MCF 10A (cell line): Measurements from ENCODE around the gene NECTIN2. TPM values are rescaled to one million over a fixed set of nuclear protein-coding genes. Genes with fewer than 3 reads are reported as not detected.
A peak's percentile ranks its signal among the peaks of the same experiment; 100 is the strongest.

ENCODE experiments used
- BruUV-seq: library from RNA; stranded (reverse); fragments of 400-500 nt; replicated peaks from 2 replicates; lab custom pipeline; 2021; lab: Mats Ljungman, UMichigan
- CTCF ChIA-PET: fragments of 300-600 bp; sonication (Branson Sonifier 250); formaldehyde crosslinking; extraction: SDS; loops from one replicate; lab custom pipeline; 2021; ENCODE audit warnings: antibody characterized with exemption, inconsistent platforms; lab: Yijun Ruan, JAX
- POLR2A ChIA-PET: fragments of 300-600, 350-650 bp; sonication (Branson Sonifier 250); formaldehyde crosslinking; extraction: SDS; loops from one replicate; lab custom pipeline; 2020; ENCODE audit warnings: antibody characterized with exemption, inconsistent platforms; lab: Yijun Ruan, JAX
- DNase-seq: peaks from one replicate; pipeline ENCODE4 v3.0.0-alpha.2; 2018; ENCODE audit not compliant: unreplicated experiment
- H3K27ac Mint-ChIP-seq: one replicate; pipeline ENCODE4 v1.8.0; 2022; ENCODE audit warnings: mild to moderate bottlenecking, low read depth, mixed read lengths; ENCODE audit not compliant: unreplicated experiment
- H3K27me3 Mint-ChIP-seq: one replicate; pipeline ENCODE4 v1.8.0; 2022; ENCODE audit warnings: mixed read lengths; ENCODE audit not compliant: insufficient read depth, unreplicated experiment
- H3K36me3 Mint-ChIP-seq: one replicate; pipeline ENCODE4 v1.8.0; 2022; ENCODE audit warnings: mild to moderate bottlenecking, moderate library complexity, mixed read lengths; ENCODE audit not compliant: insufficient read depth, unreplicated experiment
- H3K4me1 Mint-ChIP-seq: one replicate; pipeline ENCODE4 v1.8.0; 2022; ENCODE audit warnings: mixed read lengths; ENCODE audit not compliant: insufficient read depth, unreplicated experiment
- H3K4me3 Mint-ChIP-seq: one replicate; pipeline ENCODE4 v1.8.0; 2022; ENCODE audit warnings: mild to moderate bottlenecking, moderate library complexity, mixed read lengths; ENCODE audit not compliant: unreplicated experiment
- H3K9me3 Mint-ChIP-seq: one replicate; pipeline ENCODE4 v1.8.0; 2022; ENCODE audit warnings: mixed read lengths; ENCODE audit not compliant: unreplicated experiment
- CTCF ChIP-seq: fragments of 200-600 bp; IDR thresholded peaks from one replicate; pipeline ENCODE4 v1.8.0; 2022; ENCODE audit warnings: antibody characterized with exemption, mild to moderate bottlenecking; ENCODE audit not compliant: unreplicated experiment
- intact Hi-C: fragments of 100-400 bp; cut with micrococcal nuclease; formaldehyde crosslinking; loops from 2 replicates; pipeline ENCODE4 v1.14.1; 2022
- total RNA-seq: library from RNA; stranded (reverse); gene quantifications from 2 replicates; pipeline ENCODE4 v1.2.3, GENCODE V29; 2022

NECTIN2 gene
- total RNA-seq, 1 experiment from 2014 or later: 46.5 TPM

GRCh38 chr19:44841231-44841630 is 4.9 kb upstream of the NECTIN2 start:
- POLR2A ChIA-PET: no interaction called here
- Mint-ChIP-seq H3K36me3 (no peaks in the 10 kb centered on the region), H3K27me3 (no peaks in the 10 kb centered on the region), H3K27ac (no peak overlapping the region), H3K4me1 (peaks cover 12% of the 10 kb centered on the region), H3K4me3 (no peak overlapping the region), H3K9me3 (no peaks in the 10 kb centered on the region)
- no TSS peak for BruUV-seq
- TF ChIP-seq CTCF: no peak
- CTCF ChIA-PET: interaction anchor here (0.9 to 1.5 kb wide), 3 partner anchors 33 to 117 kb away, joined by 4 to 5 read pairs (median 5); no protein-coding TSS in a partner anchor
- no peak for DNase-seq
- intact Hi-C loops: no loop called here

DNA sequence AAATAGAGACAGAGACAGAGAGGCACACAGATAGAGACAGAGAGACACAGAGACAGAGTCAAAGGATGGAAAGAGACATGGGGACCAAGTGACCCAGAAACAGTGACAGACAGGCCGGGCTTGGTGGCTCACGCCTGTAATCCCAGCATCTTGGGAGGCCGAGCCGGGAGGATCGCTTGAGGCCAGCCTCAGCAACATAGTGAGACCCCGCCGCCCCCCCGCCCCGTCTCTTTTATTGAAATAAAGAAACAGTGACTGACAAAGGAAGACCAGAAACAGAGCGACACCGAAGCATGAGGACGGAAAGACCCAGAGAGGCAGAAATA is 848 bp upstream of the NECTIN2 start:
- DNase-seq: no peak
- no peak for TF ChIP-seq CTCF
- intact Hi-C loops: loop anchor here (1.0 to 5.0 kb wide), 4 partner anchors 44 to 268 kb away; no protein-coding TSS in a partner anchor
- Mint-ChIP-seq H3K27ac (peak overlapping the region; percentile 29), H3K36me3 (no peaks in the 10 kb centered on the region), H3K4me1 (peaks cover 27% of the 10 kb centered on the region), H3K27me3 (no peaks in the 10 kb centered on the region), H3K4me3 (peak overlapping the region; percentile 84), H3K9me3 (no peaks in the 10 kb centered on the region)
- ChIA-PET POLR2A (interaction anchor here (0.8 to 1.4 kb wide), 3 partner anchors 38 to 197 kb away, joined by 3 to 8 read pairs (median 4); no protein-coding TSS in a partner anchor), CTCF (interaction anchor here (0.6 to 1.0 kb wide), 4 partner anchors 13 to 1534 kb away, joined by 3 to 4 read pairs (median 4); no protein-coding TSS in a partner anchor)
- BruUV-seq: no TSS peak

DNA sequence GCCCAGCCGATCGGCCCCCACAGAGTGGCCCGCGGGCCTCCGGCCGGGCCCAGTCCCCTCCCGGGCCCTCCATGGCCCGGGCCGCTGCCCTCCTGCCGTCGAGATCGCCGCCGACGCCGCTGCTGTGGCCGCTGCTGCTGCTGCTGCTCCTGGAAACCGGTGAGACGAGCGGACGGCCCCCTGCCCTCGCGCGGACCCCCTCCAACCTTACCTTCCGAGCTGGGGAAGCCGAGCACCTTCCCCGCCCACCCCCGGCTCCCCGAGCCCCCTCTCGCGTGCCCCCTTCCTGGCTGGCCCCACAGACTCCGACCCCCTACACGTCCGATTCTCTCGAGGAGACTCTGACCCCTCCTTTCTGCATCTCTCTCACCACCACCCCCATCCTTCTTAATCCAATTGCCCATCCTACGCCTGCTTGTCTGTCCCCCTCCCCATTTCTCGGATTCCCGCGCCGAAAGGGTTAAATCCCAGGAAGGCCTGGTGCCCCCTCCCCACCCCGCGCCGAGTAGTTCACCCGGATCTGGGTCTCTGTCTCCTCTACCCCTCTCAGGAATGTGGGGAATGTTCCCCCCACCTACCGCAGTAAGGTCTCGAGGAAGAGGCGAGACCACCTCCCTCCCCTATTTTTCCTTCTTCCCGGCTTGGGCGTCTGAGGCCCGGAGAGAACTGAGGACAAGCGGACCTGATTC is 502 bp downstream of the NECTIN2 start:
- no peak for TF ChIP-seq CTCF
- H3K4me1 Mint-ChIP-seq: peaks cover 27% of the 10 kb centered on the region
- BruUV-seq: no TSS peak
- POLR2A ChIA-PET: interaction anchor here (0.7 to 3.5 kb wide), 4 partner anchors 40 to 108 kb away, joined by 3 to 17 read pairs (median 6); partner anchors contain the start of genes CLPTM1 and TOMM40
- H3K27ac Mint-ChIP-seq: peak overlapping the region; percentile 95
- peak; percentile 14 for DNase-seq
- no peaks in the 10 kb centered on the region for H3K27me3 Mint-ChIP-seq
- intact Hi-C loops: loop anchor here (1.0 to 5.0 kb wide), 2 partner anchors 44 to 106 kb away; no protein-coding TSS in a partner anchor
- peak overlapping the region; percentile 84 for H3K4me3 Mint-ChIP-seq
- no peaks in the 10 kb centered on the region for H3K36me3 Mint-ChIP-seq
- H3K9me3 Mint-ChIP-seq: no peaks in the 10 kb centered on the region
- CTCF ChIA-PET: interaction anchor here (0.6 to 1.6 kb wide), 10 partner anchors 13 to 120 kb away, joined by 3 to 5 read pairs (median 4); no protein-coding TSS in a partner anchor
